ENCODE results near the gene WSCD2.

- TF ChIP-seq POLR2A (IDR thresholded peaks at IDR 0.05) (no peak), EP300 (IDR thresholded peaks at IDR 0.05) (no peak)
- TF ChIP-seq, protein P1, sequence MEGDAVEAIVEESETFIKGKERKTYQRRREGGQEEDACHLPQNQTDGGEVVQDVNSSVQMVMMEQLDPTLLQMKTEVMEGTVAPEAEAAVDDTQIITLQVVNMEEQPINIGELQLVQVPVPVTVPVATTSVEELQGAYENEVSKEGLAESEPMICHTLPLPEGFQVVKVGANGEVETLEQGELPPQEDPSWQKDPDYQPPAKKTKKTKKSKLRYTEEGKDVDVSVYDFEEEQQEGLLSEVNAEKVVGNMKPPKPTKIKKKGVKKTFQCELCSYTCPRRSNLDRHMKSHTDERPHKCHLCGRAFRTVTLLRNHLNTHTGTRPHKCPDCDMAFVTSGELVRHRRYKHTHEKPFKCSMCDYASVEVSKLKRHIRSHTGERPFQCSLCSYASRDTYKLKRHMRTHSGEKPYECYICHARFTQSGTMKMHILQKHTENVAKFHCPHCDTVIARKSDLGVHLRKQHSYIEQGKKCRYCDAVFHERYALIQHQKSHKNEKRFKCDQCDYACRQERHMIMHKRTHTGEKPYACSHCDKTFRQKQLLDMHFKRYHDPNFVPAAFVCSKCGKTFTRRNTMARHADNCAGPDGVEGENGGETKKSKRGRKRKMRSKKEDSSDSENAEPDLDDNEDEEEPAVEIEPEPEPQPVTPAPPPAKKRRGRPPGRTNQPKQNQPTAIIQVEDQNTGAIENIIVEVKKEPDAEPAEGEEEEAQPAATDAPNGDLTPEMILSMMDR (IDR thresholded peaks at IDR 0.05), result no peak
Observed at GRCh38 chr12:108148521-108149074, 19.5 kb downstream of the WSCD2 start.
